Endometrial microvascular endothelial cells (primary cell): ENCODE results near the gene H6PD. TPM values are rescaled to one million over a fixed set of nuclear protein-coding genes. Genes with fewer than 3 reads are reported as not detected.

Experiments used
- in situ Hi-C: cut with HindIII; loops from 2 replicates; pipeline ENCODE4 v1.10.0; 2017; ENCODE audit warnings: low sequenced_read_pairs, low pct_unique_long_range_greater_than_20kb; ENCODE audit errors: inconsistent ontology term
- total RNA-seq: library from RNA; depleted of rRNA; stranded (reverse); fragments of >200 nt; gene quantifications from one replicate; pipeline ENCODE4 v1.2.3, GENCODE V29; 2015; ENCODE audit errors: inconsistent ontology term

Gene H6PD
- total RNA-seq, 1 donor from 2014 or later = 22.4 TPM

DNA sequence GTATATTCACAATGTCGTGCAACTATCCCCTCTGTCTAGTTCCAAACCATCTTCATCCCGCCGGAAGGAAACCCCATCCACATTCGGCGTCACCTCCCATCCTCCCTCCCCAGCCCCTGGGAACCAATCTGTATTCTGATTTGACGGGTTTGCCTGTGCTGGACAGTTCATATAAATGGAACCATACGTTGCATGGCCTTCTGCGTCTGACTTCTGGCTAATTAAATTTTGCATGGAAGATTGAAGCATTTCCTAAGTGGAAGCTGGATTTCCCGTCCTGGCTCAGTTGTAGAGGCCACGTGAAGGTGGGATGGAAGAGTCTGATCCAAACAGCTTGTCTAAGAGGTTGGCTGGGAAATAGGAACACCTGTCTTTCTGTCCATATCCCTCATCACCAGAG, 72.7 kb downstream of the H6PD start:
- in situ Hi-C loops = no loop called here

GRCh38 chr1:9308236-9308785, 73.7 kb downstream of the H6PD start:
- in situ Hi-C loops = no loop called here

DNA sequence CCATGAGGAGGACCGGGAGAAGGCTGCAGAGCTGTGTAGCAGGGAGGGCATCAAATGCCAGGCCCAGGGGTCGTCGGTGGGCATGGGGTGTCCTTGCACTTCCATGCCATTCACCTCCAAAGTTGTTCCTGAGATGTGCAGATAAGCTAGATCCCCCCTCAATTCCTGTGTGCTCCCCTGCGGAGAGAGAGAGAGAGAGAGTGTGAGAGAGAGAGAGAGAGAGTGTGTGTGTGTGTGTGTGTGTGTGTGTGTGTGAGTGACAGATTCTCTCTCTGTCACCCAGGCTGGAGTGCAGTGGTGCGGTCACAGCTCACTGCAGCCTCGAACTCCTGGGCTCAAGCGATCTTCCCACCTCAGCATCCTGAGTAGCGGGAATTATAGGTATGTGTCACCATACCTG, 74.5 kb downstream of the H6PD start:
- in situ Hi-C loops = no loop called here

DNA sequence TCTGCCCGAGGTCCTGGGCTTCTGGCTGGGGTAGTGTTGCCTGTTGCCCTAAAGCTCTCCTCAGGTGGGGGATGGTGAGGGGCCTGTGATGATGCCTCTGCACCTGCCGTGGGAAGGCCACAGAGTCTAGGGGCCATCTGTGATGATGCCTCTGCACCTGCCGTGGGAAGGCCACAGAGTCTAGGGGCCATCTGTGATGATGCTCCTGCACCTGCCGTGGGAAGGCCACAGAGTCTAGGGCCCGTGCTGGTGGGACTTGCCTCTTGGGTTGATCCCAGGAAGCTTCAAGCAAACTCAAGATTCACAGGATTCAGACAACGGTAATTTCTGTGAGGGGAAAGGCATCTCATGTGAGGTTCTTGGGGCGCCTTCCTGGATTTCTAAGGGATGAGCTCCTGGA, 75.4 kb downstream of the H6PD start:
- in situ Hi-C loops = no loop called here

GRCh38 chr1:9311029-9311428, 76.5 kb downstream of the H6PD start:
- in situ Hi-C loops = no loop called here

- in situ Hi-C loops = no loop called here
Measured at GRCh38 chr1:9311479-9311878, 76.9 kb downstream of the H6PD start.

GRCh38 chr1:9312168-9312720, 77.7 kb downstream of the H6PD start:
- in situ Hi-C loops = no loop called here

DNA sequence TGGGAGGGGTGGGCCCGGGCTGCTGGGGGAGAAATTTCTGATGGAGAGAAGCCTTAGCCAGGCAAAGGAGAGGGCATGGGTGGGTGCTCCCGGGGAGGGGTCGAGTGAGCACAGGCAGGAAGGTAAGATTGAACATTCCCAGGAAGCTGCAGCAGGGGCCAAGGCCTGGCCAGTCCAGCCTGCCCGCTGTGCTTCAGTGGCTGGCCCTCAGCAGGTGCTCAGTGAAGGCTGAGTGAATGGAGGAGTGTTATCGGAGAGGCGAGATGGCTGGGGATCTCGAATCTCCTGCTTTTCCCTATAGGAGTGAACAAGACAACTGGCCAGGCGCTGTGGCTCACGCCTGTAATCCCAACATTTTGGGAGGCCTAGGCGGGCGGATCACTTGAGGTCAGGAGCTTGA, 79.0 kb downstream of the H6PD start:
- in situ Hi-C loops = no loop called here

DNA sequence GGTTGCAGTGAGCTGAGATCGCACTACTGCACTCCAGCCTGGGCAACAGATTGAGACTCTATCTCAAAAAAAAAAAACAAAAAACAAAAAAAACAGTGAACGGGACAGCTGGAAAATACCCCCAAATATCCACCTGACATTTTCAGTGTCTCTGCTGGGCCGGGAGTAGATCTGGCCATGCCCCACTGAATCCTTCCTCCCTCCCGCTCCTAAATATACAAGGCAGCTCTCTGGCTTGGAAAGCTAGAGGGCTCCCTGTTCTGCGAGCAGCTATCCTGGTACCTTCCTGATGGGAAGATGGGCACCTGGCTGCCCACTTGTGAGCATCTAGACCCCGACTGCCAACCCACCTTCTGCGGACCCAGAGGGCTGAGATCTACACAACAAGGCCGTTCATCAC, 79.5 kb downstream of the H6PD start:
- in situ Hi-C loops = no loop called here

GRCh38 chr1:9314711-9315379, 80.3 kb downstream of the H6PD start:
- in situ Hi-C loops = no loop called here

DNA sequence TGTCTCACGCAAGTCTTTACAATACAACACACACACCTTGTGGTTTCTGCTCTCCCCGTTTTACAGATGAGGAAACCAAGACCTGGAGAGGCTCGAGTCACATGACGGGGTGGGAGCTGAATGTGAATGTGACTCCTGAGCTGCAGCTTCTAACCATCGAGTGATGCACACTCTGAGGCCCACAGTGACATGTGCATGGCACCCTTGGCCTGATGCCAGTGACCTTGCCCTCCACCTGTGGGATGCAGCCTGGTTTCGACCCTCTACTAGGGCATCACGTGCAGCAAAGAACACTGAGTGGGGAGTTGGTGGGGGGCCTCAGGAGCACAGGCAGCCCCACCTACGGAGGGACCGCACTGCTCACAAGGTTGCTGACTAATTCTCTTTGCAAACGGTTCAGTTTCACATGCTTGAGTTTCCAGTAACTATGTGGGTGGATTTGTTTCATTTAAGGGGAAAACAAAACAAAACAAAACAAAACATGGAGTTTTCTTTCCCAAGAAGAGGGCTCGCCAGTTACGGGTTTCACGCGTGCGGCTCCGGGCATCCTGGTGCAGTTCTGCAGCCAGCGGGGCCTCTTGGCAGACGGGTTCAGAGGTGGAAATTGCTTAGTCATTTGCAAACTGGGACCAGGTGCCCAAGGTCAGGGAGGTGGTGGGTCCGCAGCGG, 81.0 kb downstream of the H6PD start:
- in situ Hi-C loops = no loop called here

GRCh38 chr1:9316080-9316444, 81.5 kb downstream of the H6PD start:
- in situ Hi-C loops = no loop called here

DNA sequence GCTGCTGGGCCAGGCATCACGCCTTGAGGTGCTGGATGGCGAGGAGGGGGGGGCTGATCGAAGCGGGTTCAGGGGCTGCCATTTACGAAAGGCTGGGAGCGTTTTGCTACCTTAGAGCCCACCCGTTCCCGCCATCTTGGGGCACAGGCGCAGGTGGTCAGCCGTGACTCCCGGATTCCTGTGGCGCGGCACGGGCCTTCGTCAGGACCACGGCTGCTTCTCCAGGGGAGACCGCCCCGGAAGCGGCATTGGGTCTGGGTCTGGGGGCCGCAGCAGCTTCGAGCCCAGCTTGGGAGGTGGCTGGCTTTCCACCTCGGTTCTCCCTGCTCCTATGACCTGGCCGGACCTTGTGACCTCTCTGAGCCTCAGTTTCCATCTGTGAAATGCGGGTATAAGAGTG, 81.9 kb downstream of the H6PD start:
- in situ Hi-C loops = no loop called here

GRCh38 chr1:9317072-9317471, 82.5 kb downstream of the H6PD start:
- in situ Hi-C loops = no loop called here

DNA sequence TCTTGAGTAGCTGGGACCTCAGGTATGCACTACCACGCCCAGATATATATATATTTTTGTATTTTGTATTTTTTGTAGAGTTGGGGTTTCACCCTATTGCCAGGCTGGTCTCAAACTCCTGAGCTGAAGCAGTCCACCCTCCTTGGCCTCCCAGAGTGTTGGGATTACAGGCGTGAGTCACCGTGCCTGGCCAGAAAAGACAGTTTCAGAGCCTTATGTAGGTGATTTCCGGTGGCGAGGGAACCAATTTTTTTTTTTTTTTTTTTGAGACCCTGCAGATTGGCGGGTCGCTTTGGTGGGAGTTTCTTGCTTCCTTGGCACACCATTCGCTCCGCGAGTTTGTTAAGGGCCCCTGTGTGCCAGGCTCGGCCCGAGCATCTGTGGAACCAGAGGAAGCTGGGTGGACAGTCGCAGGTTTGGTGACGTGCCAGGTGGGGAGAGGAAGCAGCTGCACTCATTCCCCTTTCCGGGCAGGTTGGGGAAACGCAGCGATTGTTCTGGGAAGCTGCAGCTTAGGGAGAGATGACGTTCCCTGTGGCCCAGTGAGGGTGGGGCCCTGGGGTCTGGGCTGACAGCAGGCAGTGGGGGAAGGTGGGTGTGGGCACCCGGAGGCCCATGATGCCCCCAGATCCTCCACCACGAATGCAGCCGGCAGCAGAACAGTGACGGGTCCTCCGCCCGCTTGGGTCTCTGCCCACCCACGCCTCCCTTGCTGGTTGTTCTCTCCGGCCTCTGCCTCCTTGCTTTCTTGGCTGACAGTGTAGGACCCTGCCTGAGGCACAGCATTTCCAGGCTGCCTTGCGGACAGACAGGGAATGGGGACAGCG, 83.2 kb downstream of the H6PD start:
- in situ Hi-C loops = no loop called here

- in situ Hi-C loops = no loop called here
Measured at GRCh38 chr1:9319208-9319788, 84.7 kb downstream of the H6PD start.

DNA sequence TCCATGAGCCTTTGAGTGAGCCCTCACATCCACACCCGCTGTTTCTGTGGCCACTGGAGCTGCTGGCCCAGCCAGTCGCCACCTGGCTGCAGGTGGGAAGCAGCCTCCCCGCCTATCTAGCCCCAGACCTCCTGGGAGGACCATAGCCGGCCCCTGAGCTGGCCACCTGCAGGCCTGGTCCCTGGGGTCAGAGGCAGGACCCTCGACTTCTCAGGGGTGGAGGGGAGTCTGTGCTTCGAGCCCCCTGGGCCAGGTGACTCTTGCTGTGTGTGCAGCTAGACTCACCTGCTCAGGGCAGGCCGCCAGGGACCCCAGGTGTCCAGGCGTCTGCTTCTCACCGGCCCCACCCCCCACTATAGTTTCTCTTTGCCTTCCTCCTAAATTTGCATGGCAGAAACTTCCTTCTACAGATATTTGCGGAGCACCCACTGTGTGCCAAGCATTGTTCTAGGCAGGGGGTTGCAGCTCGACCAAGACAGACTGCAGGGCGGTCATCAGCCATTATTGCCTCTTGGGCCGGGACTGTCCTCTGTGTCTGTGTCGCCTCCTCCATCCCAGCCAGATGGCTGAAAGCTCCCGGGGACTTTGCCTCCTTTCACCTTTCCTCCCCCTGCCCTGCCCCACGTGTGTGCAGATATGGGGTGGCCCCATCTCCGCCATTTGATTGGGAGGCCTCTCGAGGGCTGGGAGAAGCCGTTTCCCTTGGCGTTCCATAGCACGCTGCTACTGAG, 85.4 kb downstream of the H6PD start:
- in situ Hi-C loops = no loop called here
